ENCODE results near the gene TRERF1. TPM values are rescaled to one million over a fixed set of nuclear protein-coding genes. Genes with fewer than 3 reads are reported as not detected.

The TRERF1 gene
- total RNA-seq, 1 donor from 2014 or later: 3.7 TPM

GRCh38 chr6:42400886-42401612 lies 50.7 kb downstream of the TRERF1 start:
- H3K36me3 ChIP-seq (ENCODE audit: control insufficient read depth in 3 of 3, insufficient read depth in 3 of 3, low read length in 3 of 3): no peaks in the 10 kb centered on the region

DNA sequence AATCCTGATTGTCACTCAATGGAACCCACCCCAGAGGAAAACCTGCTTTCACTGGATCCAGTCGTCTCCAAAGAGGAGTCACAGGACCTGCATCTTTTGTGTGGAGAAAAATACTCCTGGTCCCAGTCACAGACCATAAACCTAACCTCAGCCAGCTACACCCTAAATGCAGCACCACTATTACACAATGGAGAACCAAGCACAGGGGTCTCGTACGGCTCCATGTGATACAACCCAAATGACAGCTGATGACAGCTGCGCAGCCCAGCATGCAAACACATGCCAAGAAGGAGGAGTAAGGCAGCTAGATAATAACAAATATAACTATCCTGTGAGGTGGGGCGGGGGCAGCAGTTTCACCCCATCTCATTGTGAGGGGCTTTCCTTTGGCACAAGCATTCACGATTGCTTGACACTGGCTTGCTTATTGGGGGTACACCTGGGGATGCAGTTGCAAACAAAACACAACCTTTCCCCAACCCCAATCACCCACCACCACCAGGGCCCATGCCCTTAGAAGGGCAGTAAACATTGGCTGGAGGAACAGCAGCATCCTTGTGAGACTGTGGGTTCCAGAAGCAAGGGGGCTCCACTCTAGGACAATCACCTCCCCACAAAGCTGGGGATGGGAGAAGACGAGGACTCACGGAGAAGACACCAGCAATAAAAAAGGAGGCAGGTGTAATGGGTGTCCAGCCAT lies 51.5 kb downstream of the TRERF1 start:
- H3K9ac ChIP-seq (ENCODE audit: low read depth in 1 of 3, low read length in 3 of 3): no peak overlapping the region
- peaks cover 0 to 4% (median 3%) of the 10 kb centered on the region in 3 donors for H3K4me1 ChIP-seq (ENCODE audit: control insufficient read depth in 3 of 3, insufficient read depth in 3 of 3, low read length in 3 of 3)
- H3K9me3 ChIP-seq (ENCODE audit: control insufficient read depth in 3 of 3, low read length in 3 of 3): no peaks in the 10 kb centered on the region
- H3K27me3 ChIP-seq (ENCODE audit: control insufficient read depth in 3 of 3, insufficient read depth in 3 of 3, low read length in 3 of 3): no peaks in the 10 kb centered on the region
- H3K36me3 ChIP-seq (ENCODE audit: control insufficient read depth in 3 of 3, insufficient read depth in 3 of 3, low read length in 3 of 3): no peaks in the 10 kb centered on the region
- H3K4me3 ChIP-seq (ENCODE audit: low read length in 3 of 3): no peak overlapping the region
- no peak overlapping the region for H3K27ac ChIP-seq (ENCODE audit: low read depth, low read length)

More at GRCh38 chr6:42400886-42401612, 50.7 kb downstream of the TRERF1 start:
- Histone ChIP-seq H3K4me3 (ENCODE audit: low read length in 3 of 3) (no peak overlapping the region), H3K4me1 (ENCODE audit: control insufficient read depth in 3 of 3, insufficient read depth in 3 of 3, low read length in 3 of 3) (peaks cover 0 to 7% (median 3%) of the 10 kb centered on the region in 3 donors), H3K9ac (ENCODE audit: low read depth in 1 of 3, low read length in 3 of 3) (no peak overlapping the region), H3K27me3 (ENCODE audit: control insufficient read depth in 3 of 3, insufficient read depth in 3 of 3, low read length in 3 of 3) (no peaks in the 10 kb centered on the region), H3K9me3 (ENCODE audit: control insufficient read depth in 3 of 3, low read length in 3 of 3) (no peaks in the 10 kb centered on the region), H3K27ac (ENCODE audit: low read depth, low read length) (no peak overlapping the region)

DNA sequence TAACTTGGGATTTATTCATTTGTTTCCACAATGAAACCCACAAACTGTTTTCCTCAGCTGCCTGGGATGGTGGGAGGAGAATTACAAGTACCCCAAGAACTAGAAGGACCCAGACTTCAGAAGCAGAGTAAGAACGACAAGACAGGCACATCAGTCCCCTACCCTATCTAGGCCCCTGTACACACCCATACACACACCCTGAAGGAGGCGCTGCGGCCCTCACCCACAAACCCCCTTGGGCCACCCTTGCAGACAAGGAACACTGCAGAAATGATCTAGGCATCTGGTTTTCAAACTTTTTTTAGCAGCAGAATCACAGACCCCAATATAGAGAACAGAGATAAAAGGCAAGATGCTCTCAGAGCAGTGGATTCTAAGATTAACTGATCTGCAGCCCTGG lies 55.0 kb downstream of the TRERF1 start:
- no peak overlapping the region for H3K27ac ChIP-seq (ENCODE audit: low read depth, low read length)
- no peaks in the 10 kb centered on the region for H3K9me3 ChIP-seq (ENCODE audit: control insufficient read depth in 3 of 3, low read length in 3 of 3)
- no peaks in the 10 kb centered on the region for H3K4me1 ChIP-seq (ENCODE audit: control insufficient read depth in 3 of 3, insufficient read depth in 3 of 3, low read length in 3 of 3)
- no peak overlapping the region for H3K9ac ChIP-seq (ENCODE audit: low read depth in 1 of 3, low read length in 3 of 3)
- no peaks in the 10 kb centered on the region for H3K27me3 ChIP-seq (ENCODE audit: control insufficient read depth in 3 of 3, insufficient read depth in 3 of 3, low read length in 3 of 3)
- no peak overlapping the region for H3K4me3 ChIP-seq (ENCODE audit: low read length in 3 of 3)
- H3K36me3 ChIP-seq (ENCODE audit: control insufficient read depth in 3 of 3, insufficient read depth in 3 of 3, low read length in 3 of 3): no peaks in the 10 kb centered on the region

GRCh38 chr6:42394881-42395620 lies 56.7 kb downstream of the TRERF1 start:
- Histone ChIP-seq H3K9me3 (ENCODE audit: control insufficient read depth in 3 of 3, low read length in 3 of 3) (no peaks in the 10 kb centered on the region), H3K4me1 (ENCODE audit: control insufficient read depth in 3 of 3, insufficient read depth in 3 of 3, low read length in 3 of 3) (no peaks in the 10 kb centered on the region), H3K9ac (ENCODE audit: low read depth in 1 of 3, low read length in 3 of 3) (no peak overlapping the region)

GRCh38 chr6:42394151-42394550 lies 57.6 kb downstream of the TRERF1 start:
- Histone ChIP-seq H3K4me1 (ENCODE audit: control insufficient read depth in 3 of 3, insufficient read depth in 3 of 3, low read length in 3 of 3) (no peaks in the 10 kb centered on the region), H3K27me3 (ENCODE audit: control insufficient read depth in 3 of 3, insufficient read depth in 3 of 3, low read length in 3 of 3) (no peaks in the 10 kb centered on the region), H3K27ac (ENCODE audit: low read depth, low read length) (no peak overlapping the region), H3K4me3 (ENCODE audit: low read length in 3 of 3) (no peak overlapping the region), H3K36me3 (ENCODE audit: control insufficient read depth in 3 of 3, insufficient read depth in 3 of 3, low read length in 3 of 3) (no peaks in the 10 kb centered on the region), H3K9me3 (ENCODE audit: control insufficient read depth in 3 of 3, low read length in 3 of 3) (no peaks in the 10 kb centered on the region), H3K9ac (ENCODE audit: low read depth in 1 of 3, low read length in 3 of 3) (no peak overlapping the region)

More at GRCh38 chr6:42394881-42395620, 56.7 kb downstream of the TRERF1 start:
- Histone ChIP-seq H3K36me3 (ENCODE audit: control insufficient read depth in 3 of 3, insufficient read depth in 3 of 3, low read length in 3 of 3) (no peaks in the 10 kb centered on the region), H3K27ac (ENCODE audit: low read depth, low read length) (no peak overlapping the region), H3K4me3 (ENCODE audit: low read length in 3 of 3) (no peak overlapping the region), H3K27me3 (ENCODE audit: control insufficient read depth in 3 of 3, insufficient read depth in 3 of 3, low read length in 3 of 3) (no peaks in the 10 kb centered on the region)

DNA sequence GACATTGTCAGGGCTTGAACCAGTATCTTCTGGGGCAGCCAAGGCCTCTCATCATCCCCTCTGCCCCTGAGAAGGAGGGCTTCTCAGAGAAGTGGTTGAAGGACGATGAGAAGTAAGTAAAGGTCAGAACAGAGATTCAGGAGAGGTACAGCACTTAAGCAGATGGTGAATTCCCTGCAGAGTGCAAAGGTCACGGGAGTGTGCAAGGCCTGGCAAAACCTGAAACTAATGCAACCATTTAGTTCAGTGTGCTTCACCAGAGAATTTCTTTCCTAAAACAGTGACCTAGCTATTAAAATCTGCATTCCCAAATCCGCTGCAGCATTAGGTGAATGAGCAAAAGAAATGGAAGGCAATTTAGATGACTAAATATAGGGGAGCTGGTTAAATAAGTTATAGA lies 58.4 kb downstream of the TRERF1 start:
- no peaks in the 10 kb centered on the region for H3K27me3 ChIP-seq (ENCODE audit: control insufficient read depth in 3 of 3, insufficient read depth in 3 of 3, low read length in 3 of 3)
- no peak overlapping the region for H3K9ac ChIP-seq (ENCODE audit: low read depth in 1 of 3, low read length in 3 of 3)
- no peak overlapping the region for H3K27ac ChIP-seq (ENCODE audit: low read depth, low read length)
- no peak overlapping the region for H3K4me3 ChIP-seq (ENCODE audit: low read length in 3 of 3)
- no peaks in the 10 kb centered on the region for H3K36me3 ChIP-seq (ENCODE audit: control insufficient read depth in 3 of 3, insufficient read depth in 3 of 3, low read length in 3 of 3)
- no peaks in the 10 kb centered on the region for H3K9me3 ChIP-seq (ENCODE audit: control insufficient read depth in 3 of 3, low read length in 3 of 3)
- H3K4me1 ChIP-seq (ENCODE audit: control insufficient read depth in 3 of 3, insufficient read depth in 3 of 3, low read length in 3 of 3): no peaks in the 10 kb centered on the region

DNA sequence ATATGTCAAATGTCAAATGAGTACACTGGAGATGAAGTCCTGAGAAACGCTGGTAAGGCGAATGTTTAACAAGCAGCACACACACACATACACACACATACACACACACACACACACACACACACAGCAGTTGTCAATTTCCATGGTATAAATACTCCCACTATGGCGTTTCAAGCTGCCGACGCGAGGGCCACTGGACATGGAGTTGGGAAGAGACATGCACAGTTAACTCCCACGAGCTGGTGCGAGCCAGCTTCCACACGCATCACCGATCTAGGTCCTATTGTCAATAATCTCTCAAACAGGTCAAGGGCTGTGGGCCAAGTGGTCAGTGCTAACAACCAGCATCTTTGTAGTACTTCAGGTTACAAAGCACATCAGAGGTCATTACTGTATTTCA lies 58.9 kb downstream of the TRERF1 start:
- no peaks in the 10 kb centered on the region for H3K36me3 ChIP-seq (ENCODE audit: control insufficient read depth in 3 of 3, insufficient read depth in 3 of 3, low read length in 3 of 3)
- H3K9ac ChIP-seq (ENCODE audit: low read depth in 1 of 3, low read length in 3 of 3): no peak overlapping the region
- H3K9me3 ChIP-seq (ENCODE audit: control insufficient read depth in 3 of 3, low read length in 3 of 3): no peaks in the 10 kb centered on the region
- H3K4me3 ChIP-seq (ENCODE audit: low read length in 3 of 3): no peak overlapping the region
- no peak overlapping the region for H3K27ac ChIP-seq (ENCODE audit: low read depth, low read length)
- H3K4me1 ChIP-seq (ENCODE audit: control insufficient read depth in 3 of 3, insufficient read depth in 3 of 3, low read length in 3 of 3): no peaks in the 10 kb centered on the region
- H3K27me3 ChIP-seq (ENCODE audit: control insufficient read depth in 3 of 3, insufficient read depth in 3 of 3, low read length in 3 of 3): no peaks in the 10 kb centered on the region

- Histone ChIP-seq H3K36me3 (ENCODE audit: control insufficient read depth in 3 of 3, insufficient read depth in 3 of 3, low read length in 3 of 3) (no peaks in the 10 kb centered on the region), H3K27me3 (ENCODE audit: control insufficient read depth in 3 of 3, insufficient read depth in 3 of 3, low read length in 3 of 3) (no peaks in the 10 kb centered on the region), H3K4me3 (ENCODE audit: low read length in 3 of 3) (no peak overlapping the region), H3K4me1 (ENCODE audit: control insufficient read depth in 3 of 3, insufficient read depth in 3 of 3, low read length in 3 of 3) (no peaks in the 10 kb centered on the region), H3K27ac (ENCODE audit: low read depth, low read length) (no peak overlapping the region), H3K9me3 (ENCODE audit: control insufficient read depth in 3 of 3, low read length in 3 of 3) (no peaks in the 10 kb centered on the region), H3K9ac (ENCODE audit: low read depth in 1 of 3, low read length in 3 of 3) (no peak overlapping the region)
Measured at GRCh38 chr6:42391441-42391840, 60.3 kb downstream of the TRERF1 start.

DNA sequence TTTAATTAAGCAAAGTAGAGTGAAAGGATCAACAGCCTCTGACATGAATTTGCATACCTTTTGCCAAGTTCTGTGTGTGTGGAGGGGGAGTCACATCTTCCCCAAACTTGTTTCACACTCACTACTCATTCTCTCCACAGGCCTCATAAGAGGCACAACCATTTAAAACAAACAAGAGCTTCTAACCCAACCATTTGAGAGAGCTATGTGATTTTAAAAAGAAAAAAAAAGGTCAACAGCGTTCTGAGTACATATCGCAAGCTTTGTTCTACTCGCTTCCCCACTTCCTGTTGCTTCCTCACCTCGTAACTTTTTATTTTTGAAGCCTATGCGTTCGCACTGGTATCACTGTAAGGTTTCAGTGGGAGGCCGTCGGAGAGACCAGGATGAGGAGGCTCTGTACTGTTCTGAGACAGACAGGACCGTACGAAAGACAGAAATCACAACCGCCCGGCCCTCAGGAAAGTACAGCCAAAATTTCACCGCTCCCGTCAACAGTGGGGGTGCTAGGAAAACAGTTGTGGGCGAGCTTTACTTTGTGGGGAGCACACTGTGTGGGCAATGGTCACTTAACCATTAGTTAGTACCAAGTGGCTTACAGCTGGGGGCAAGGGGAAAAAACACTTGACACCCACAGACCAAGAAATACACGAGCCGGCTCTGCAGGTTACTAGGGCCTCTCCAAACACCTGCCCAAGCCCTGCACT lies 61.3 kb downstream of the TRERF1 start:
- Histone ChIP-seq H3K4me3 (ENCODE audit: low read length in 3 of 3) (no peak overlapping the region), H3K4me1 (ENCODE audit: control insufficient read depth in 3 of 3, insufficient read depth in 3 of 3, low read length in 3 of 3) (no peaks in the 10 kb centered on the region), H3K27ac (ENCODE audit: low read depth, low read length) (no peak overlapping the region), H3K27me3 (ENCODE audit: control insufficient read depth in 3 of 3, insufficient read depth in 3 of 3, low read length in 3 of 3) (no peaks in the 10 kb centered on the region), H3K36me3 (ENCODE audit: control insufficient read depth in 3 of 3, insufficient read depth in 3 of 3, low read length in 3 of 3) (no peaks in the 10 kb centered on the region), H3K9me3 (ENCODE audit: control insufficient read depth in 3 of 3, low read length in 3 of 3) (no peaks in the 10 kb centered on the region), H3K9ac (ENCODE audit: low read depth in 1 of 3, low read length in 3 of 3) (no peak overlapping the region)

All from skeletal muscle tissue (tissue), 4 donors.